ENCODE measurements around the gene COIL.

GRCh38 chr17:56894859-56895455, 65.9 kb downstream of the COIL start:
- TF ChIP-seq, protein P1, sequence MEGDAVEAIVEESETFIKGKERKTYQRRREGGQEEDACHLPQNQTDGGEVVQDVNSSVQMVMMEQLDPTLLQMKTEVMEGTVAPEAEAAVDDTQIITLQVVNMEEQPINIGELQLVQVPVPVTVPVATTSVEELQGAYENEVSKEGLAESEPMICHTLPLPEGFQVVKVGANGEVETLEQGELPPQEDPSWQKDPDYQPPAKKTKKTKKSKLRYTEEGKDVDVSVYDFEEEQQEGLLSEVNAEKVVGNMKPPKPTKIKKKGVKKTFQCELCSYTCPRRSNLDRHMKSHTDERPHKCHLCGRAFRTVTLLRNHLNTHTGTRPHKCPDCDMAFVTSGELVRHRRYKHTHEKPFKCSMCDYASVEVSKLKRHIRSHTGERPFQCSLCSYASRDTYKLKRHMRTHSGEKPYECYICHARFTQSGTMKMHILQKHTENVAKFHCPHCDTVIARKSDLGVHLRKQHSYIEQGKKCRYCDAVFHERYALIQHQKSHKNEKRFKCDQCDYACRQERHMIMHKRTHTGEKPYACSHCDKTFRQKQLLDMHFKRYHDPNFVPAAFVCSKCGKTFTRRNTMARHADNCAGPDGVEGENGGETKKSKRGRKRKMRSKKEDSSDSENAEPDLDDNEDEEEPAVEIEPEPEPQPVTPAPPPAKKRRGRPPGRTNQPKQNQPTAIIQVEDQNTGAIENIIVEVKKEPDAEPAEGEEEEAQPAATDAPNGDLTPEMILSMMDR (IDR thresholded peaks at IDR 0.05), result no peak
- no peak for TF ChIP-seq POLR2AphosphoS5 (IDR thresholded peaks at IDR 0.05)
